ENCODE measurements around the gene ITGB3BP.
A peak's percentile ranks its signal among the peaks of the same experiment; 100 is the strongest.
"Not testable (repeated sequence)": the region's sequence is repeated elsewhere in the genome, so short reads cannot be mapped to it uniquely, and the experiment has no call there.

Gene ITGB3BP

DNA sequence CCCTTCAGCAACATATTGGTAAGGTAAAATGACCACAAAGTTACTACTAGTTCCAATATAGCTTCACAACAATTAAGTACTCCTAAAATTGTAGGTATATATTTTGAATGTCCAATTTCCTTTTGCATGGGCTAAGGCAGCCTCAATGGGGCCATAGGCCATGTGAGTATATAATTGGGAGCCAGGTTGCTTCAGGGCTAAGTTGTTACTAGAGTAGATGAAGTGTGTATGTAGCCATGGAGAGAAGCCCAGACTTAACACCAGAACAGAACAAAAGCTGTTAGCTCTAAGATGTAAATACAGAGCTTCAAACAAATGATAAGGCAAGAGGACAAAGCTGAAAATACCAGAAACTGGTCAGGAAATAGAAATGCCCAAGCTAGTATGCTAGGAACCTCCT lies 16.2 kb downstream of the ITGB3BP start:
- DNase-seq (ENCODE audit: low read depth) = no peak

DNA sequence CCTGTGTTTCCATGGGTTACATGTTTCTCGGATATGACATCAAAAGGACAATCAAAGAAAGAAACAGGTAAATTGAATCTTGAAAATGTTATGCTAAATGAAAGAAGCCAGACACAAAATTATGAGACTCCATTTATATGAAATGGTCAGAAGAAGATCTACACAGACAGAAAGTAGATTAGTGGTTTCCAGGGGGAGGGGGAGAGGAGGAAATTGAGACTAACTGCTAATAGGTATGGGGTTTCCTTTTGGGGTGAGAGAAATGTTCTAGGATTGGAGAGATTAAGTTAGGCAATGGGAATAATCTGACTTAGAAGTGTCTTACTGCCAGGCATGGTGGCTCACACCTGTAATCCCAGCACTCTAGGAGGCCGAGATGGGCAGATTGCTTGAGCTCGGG lies 21.8 kb downstream of the ITGB3BP start:
- DNase-seq (ENCODE audit: low read depth) = no peak

DNA sequence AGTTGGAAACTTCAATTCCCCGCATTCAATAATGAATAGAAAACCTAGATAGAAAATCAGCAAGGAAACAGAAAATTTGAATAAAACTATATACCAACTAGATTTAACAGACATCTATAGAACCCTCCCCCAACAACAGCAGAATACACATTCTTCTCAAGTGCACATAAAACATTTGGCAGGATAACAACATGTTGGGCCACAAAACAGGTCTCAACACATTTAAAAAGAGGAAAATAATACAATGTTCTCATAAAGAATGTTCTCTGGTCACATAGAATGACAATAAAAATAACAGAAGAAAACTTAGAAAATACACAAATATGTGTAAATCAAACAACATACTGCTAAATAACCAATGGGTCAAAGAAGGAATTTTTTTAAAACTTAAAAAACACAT lies 24.9 kb downstream of the ITGB3BP start:
- no peak for DNase-seq (ENCODE audit: low read depth)

DNA sequence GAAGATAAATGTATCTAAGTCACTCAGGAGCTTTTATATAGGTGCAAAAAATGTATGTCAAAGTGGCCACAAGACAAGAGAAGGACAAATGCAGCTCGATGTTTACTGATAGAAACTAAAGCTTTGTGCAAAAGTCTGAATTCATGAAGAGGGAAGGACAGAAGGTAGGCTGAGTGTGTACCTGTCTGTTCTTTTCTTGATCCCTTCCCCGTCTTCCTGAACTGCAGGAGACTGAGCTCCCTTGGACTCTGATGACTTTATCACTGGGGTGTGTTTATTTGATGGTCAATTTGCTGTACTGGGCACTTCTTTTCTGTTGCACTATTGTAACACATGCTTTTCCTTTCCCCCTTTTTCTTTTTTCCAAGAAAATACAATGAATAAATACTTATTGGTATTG lies 25.4 kb downstream of the ITGB3BP start:
- no peak for DNase-seq (ENCODE audit: low read depth)

DNA sequence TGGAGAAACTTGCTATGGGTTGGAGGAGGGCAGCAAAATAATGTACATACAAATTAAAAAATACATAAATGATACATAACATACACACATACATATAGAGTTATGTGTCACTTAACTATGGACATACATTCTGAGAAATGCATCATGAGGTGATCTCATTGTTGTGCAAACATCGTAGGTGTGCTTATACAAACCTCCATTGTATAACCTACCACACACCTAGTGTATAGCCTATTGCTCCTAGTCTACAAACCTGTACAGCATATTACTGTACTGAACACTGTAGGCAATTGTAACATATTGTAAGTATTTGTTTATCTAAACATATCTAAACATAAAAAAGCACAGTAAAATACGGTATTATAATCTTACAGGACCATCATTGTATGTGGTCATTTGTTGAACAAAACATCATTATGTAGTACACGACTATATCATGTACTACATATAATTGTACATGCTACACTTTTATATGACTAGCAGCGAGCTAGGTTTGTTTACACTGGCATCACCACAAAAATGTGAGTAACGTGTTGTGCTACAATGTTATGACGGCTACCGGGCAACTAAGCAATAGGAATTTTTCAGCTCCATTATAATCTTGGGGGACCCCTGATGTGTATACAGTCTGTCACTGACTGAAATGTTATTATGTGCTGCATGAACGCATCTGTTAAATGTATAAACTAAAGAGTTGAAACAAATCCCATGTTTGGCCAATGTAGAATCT lies 35.5 kb downstream of the ITGB3BP start:
- DNase-seq (ENCODE audit: low read depth) = peak; percentile 73

DNA sequence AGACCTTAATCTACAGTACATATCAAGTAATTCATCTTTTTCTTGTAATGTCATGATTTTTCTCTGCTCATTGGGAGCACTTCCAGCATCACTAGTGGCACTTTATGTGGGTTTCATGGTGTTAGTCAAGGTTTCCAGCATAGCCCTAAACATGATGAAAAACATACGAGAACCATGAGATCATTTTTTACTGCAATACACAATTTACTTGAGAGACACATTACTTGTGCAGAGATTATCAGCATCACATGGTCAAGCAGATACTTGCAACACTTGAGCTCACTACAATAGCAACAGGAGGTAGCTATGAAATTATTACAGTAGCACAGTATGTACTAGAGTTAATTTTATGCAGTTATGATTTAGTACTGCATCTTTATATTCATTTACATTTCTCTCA lies 36.4 kb downstream of the ITGB3BP start:
- DNase-seq (ENCODE audit: low read depth) = peak; percentile 75

DNA sequence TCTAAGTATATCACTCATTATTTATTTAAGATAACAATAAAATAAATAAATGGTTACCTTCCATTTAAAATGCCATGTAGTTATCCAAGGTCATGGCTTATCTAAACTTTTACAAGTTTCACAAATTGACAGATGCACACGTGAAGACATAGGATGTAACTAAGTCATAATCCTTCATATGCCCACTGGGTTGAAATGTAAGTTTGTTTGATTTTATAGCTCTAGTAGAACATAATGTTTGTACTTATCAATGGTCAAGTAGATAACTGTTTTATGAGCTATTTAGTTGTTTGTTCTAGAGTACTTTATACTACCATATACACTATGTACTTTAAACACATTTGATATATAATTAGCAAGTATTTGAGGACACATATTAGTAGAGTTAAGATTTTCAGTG lies 43.0 kb downstream of the ITGB3BP start:
- no peak for DNase-seq (ENCODE audit: low read depth)

DNA sequence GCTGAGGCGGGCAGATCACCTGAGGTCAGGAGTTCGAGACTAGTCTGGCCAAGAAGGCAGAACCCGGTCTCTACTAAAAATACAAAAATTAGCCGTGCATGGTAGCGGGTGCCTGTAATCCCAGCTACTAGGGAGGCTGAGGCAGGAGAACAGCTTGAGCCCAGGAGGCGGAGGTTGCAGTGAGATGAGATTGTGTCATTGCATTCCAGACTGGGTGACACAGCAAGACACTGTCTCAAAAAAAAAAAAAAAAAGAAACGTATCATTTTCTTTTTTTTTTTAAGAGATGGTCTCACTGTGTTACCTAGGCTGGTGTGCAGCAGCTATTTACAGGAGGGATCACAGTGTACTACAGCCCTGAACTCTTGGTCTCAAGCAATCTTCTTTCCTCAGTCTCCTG lies 47.3 kb downstream of the ITGB3BP start:
- DNase-seq (ENCODE audit: low read depth) = peak; percentile 6

DNA sequence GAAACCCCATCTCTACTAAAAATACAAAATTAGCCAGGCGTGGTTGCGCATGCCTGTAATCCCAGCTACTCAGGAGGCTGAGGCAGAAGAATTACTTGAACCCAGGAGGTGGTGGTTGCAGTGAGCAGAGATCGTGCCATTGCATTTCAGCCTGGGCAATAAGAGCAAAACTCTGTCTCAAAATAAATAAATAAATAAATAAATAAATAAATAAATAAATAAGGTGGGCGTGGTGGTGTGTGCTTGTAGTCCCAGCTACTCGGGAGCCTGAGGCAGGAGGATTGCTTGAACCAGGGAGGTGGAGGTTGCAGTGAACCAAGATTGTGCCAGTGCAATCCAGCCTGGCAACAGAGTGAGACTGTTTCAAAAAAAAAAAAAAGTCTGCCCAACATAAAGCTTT lies 54.3 kb downstream of the ITGB3BP start:
- not testable (repeated sequence) for DNase-seq (ENCODE audit: low read depth)

DNA sequence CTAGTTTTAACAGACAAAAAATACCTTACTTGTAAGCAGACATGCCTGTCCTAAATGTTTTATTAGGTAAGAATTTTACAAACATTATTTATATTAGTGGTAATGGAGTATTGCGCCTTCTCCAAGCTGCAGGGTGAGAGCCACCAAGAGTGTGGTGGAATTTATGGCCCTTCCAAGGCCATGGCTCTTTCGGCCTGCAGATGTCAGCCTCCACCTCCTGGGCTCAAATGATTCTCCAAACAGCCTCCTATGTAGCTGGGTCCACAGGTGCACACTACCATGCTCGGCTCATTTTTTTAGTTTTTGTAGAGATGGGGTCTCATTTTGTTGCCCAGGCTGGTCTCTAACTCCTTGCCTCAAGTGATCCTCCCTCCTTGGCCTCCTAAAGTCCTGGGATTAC lies 56.3 kb downstream of the ITGB3BP start:
- no peak for DNase-seq (ENCODE audit: low read depth)

DNA sequence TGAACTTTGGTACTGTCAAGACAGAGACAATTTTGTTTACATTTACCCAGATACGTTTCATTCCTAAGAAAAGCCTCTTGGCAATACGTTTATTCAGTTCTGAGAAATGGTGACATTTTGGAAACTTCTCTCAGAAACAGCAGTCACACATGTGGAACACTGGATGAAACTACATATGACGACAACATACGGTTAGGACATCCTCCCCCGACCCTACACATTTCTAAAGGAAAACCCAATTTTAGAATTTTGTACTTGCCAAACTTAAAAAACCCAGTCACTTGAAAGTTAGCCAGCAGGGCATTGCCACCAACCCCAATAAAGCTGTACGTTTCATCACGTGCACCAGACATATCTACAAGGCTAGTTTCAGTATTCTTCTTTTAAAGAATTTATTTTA lies 56.8 kb downstream of the ITGB3BP start:
- DNase-seq (ENCODE audit: low read depth) = no peak

DNA sequence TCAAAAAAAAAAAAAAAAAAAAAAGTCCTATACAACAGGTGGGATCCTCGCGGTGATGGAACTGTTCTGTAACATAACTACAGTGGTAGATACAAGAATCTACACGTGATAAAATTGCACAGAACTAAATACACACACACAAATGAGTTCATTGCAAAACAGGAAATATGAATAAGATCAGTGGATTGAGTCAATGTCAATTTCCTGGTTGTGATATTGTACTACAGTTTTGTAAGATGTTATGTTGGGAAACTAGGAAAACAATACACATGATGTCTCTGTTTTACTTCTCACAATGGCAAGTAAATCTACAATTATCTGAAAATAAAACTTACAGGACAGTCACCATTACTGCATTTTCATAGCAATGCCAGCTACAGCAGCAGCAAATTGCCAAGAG lies 59.8 kb downstream of the ITGB3BP start:
- DNase-seq (ENCODE audit: low read depth) = peak; percentile 77

DNA sequence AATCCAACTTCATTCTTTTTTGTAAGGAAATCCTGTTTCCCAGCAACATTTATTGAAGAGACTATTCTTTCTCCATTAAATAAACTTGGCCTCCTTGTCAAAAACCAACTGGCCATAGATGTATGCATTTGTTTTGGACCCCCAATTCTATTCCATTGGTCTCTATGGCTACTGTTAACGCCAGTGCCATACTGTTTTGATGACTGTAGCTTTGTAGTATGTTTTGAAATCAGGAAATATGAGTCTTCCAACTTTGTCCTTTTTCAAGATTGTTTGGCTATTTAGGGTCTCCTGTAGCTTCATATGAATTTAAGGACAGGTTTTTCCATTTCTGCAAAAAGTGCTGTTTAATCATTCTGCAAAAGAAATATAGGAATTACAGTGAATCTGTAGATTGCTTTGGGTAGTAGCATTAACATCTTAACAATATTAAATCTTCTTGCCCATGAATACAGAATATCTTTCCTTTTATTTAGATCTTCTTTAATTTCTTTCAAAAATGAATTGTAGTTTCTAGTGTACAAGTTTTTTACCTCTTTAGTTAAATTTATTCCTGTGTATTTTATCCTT lies 61.3 kb downstream of the ITGB3BP start:
- DNase-seq (ENCODE audit: low read depth) = no peak

DNA sequence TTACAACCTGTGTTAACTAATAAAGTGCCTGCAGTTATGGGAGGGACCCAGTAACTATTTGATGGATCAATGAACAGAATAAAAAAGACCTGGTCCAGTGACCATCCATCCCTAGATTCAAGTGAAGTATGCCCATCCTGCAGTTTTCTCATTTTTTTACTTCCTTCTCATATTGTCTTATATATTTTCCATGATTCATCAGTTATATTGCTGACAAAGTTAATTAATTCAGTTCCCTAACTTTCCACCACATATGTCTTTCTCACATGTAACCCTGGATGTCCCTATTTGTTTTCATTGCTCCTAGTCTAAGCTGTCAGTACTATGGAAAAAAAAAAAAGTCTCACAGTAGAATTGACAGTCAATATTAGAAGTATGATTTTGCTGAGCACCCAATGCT lies 64.3 kb downstream of the ITGB3BP start:
- DNase-seq (ENCODE audit: low read depth) = no peak

DNA sequence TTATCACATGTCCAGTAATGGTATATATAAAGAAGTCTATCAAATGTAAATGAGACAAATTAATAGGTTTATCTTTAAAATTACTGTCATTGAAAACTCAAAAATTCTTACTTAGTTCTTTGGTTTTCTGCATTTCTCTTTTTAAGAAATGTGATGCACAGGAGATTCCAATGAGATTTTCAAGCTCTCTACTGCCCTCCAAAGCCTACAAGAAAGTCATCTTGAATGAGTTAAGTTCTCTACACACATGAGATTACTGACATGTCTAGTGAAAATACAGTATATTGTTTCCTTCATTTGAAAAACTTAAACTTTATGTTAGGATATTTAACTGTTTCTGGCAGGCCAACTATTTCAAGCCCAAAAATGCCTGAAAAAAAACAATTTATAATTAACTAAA lies 68.8 kb downstream of the ITGB3BP start:
- DNase-seq (ENCODE audit: low read depth) = peak; percentile 21

DNA sequence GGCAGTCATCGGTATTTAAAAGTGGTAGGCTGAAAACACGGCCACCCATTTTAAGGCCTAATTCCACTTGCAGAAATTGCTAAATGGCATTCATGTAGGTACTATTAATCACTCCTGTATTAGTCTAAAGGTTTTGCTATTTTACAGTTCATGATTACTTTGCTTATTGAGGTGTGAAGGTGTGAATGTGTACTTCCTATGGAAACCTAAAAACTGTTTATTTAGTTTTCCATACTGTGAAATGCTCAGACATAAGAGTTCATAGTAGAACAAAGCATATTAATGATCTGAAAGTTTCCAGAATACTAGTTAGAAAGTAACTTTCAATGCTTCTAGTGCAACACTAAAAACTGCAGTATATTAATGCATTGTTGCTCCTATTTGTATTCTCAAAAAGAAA lies 69.8 kb downstream of the ITGB3BP start:
- DNase-seq (ENCODE audit: low read depth) = no peak

DNA sequence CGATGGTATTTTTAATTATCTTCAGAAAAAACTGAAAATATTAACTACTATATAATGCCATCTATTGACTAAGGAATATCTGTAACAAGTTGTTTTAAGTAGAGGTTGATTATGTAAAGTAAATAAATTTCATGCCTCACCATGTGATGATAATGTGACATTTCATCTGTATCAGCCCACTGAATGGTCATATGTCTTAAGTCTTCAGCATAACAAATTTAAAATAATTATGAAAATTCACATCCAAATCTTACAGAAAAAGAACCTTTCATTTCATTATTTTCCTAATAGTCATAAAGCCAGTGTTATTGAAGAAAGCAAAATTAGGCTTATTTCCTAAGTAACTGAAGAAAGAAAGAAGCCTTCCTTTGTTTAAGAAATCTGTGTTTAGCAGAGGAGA lies 72.6 kb downstream of the ITGB3BP start:
- no peak for DNase-seq (ENCODE audit: low read depth)

DNA sequence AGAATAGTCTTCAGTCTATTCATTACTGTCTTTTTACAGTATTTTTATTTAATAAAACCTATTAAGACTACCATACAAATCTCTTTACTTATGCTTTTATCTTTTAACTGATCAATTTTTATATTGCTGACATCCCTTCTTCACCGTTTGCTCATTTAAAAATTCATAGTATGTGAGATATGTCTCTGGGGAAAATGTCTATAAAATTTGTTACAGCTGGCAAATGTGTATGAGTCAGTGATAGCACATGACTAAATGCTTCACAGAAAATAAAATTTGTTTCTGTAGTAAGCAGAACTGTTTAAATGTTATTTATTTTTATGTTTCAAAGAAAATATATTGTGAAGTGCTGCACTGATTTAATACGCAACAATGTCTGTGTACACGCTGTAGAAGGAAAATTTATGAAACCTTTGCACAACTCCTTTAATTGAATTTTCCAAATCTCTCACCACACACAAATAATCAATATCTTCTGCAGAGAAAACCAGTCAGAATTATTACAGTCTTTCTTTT lies 74.2 kb downstream of the ITGB3BP start:
- DNase-seq (ENCODE audit: low read depth) = peak; percentile 10

DNA sequence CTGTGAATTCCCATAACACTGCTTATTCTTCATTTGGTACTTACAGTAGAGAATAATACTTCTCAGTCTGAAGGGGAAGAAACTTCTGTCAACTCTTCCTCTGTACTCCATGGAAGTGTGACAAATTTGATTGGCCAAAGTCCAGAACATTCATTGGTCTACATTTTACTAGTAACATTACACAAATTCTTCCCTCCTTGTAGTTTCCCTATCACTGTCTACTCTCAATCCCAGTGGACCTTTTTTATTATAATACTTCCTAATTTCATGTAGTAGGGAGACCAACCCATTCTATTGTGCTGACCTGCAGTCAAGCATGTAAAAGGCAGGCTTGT lies 80.9 kb downstream of the ITGB3BP start:
- DNase-seq (ENCODE audit: low read depth) = no peak

DNA sequence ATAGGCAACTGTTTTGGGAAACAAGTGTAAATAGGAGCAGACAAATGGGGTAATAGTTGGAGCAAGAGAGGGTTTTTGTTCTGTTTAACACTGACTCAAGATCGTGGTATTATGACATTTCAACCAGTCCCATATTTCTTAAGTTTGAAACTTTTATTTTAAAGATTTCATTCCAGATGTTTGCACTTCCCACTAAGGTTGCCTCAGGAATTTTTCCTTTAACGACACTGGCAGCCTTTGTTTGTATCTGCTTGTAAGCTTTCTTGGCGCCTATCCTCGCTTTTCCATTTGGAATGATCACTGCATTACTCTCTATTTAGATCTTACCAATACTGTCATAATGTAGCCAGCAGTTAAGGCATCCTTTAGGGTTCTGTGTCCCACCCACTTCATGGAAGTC lies 87.9 kb downstream of the ITGB3BP start:
- DNase-seq (ENCODE audit: low read depth) = no peak

DNA sequence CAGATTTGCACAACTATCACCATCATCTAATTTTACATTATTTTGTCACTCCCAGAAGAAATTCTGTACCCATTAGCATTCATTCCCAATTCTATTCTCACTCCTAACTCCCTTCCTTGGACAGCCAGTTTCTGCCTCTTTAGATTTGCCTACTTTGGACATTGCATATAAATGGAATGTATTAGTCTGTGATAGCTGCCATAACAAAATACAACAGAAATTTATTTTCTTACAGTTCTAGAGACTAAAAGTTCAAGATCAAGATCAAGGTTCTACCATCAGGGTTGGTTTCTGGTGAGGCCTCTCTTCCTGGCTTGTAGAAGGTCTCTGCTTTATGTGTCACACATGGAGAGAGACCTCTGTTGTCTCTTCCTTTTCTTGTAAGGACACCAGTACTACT lies 93.7 kb downstream of the ITGB3BP start:
- DNase-seq (ENCODE audit: low read depth) = no peak

DNA sequence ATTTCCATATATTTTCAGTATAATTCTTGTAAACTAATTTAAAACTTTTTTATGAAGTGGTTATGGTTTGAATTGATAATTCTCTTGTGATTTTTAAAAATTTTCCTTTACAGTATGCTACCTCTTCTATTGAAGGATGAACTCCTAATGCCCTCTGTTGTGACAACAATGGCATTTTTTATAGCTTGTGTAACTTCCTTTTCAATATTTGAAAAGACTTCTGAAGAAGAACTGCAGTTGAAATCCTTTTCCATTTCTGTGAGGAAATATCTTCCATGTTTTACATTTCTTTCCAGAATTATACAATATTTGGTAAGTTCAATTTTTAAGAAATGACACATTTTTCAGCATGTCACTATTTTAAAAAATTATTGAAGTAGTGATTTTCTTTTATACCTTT lies 94.2 kb downstream of the ITGB3BP start:
- DNase-seq (ENCODE audit: low read depth) = no peak

DNA sequence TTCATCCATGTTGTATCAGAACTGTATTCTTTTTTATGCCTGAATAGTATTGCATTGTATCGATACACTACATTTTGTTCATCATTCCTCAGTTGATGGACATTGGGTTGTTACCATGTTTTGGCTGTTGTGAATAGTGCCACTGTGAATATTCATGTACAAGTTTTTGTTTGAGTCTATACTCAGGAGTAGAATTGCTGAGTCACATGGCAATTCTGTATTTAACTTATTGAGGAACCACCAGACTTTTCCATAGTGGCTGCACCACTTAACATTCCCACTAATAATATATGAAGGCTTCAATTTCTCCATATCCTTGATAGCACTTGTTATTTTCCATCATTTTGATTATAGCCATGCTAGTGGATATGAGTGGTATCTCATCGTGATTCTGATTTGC lies 99.4 kb downstream of the ITGB3BP start:
- DNase-seq (ENCODE audit: low read depth) = no peak

DNA sequence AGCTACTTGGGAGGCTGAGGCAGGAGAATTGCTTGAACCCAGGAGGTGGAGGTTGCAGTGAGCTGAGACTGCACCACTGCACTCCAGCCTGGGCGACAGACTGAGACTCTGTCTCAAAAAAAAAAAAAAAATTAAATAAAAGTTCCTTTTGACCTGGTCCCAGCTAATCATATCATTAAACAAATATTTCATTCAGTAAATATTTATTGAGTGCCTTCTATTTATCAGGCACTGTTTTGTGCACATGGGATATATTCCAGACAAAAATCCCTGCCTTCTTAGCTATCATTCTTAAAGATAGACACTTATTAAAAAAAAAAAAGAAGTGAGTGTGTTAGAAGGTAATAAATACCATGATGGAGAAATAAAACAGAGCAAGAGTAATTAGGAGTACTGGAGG lies 102.3 kb downstream of the ITGB3BP start:
- DNase-seq (ENCODE audit: low read depth) = not testable (repeated sequence)

All from amniotic epithelial cell (primary cell).